KBM-7 (cell line): ENCODE measurements around the gene NDUFS7.

Source experiments
- DNase-seq: peaks from one replicate; pipeline ENCODE4 v3.0.0-alpha.2; 2015
- in situ Hi-C: fragments of 300-500 bp; cut with MboI; formaldehyde crosslinking; loops from 2 replicates; pipeline ENCODE4 v1.14.3; 2020; ENCODE audit warnings: low sequenced_read_pairs, low pct_unique_long_range_greater_than_20kb, mixed read lengths

The NDUFS7 gene

GRCh38 chr19:1383312-1384084 is at the start of gene NDUFS7:
Gene NDUFS7, plus strand, starts transcription at chr19:1383907. Its CDS starts 20 bp downstream, at chr19:1383927.
- in situ Hi-C loops, result no loop called here
- peak; percentile 90 for DNase-seq

- DNase-seq, result no peak
- in situ Hi-C loops, result no loop called here
These were observed 47.5 kb upstream of the NDUFS7 start for GRCh38 chr19:1336079-1336684.

- DNase-seq, result no peak
- in situ Hi-C loops, result no loop called here
These were observed 42.8 kb upstream of the NDUFS7 start for GRCh38 chr19:1340681-1341469.

GRCh38 chr19:1343041-1343440 is 40.7 kb upstream of the NDUFS7 start:
- DNase-seq, result no peak
- in situ Hi-C loops, result no loop called here

GRCh38 chr19:1349211-1349610 is 34.5 kb upstream of the NDUFS7 start:
- in situ Hi-C loops, result no loop called here

GRCh38 chr19:1350867-1351266 is 32.8 kb upstream of the NDUFS7 start:
- DNase-seq, result no peak
- in situ Hi-C loops, result no loop called here

More at GRCh38 chr19:1349211-1349610, 34.5 kb upstream of the NDUFS7 start:
- DNase-seq, result no peak

- in situ Hi-C loops, result no loop called here
- DNase-seq, result no peak
These were observed 32.3 kb upstream of the NDUFS7 start for GRCh38 chr19:1351381-1351851.

- in situ Hi-C loops, result no loop called here
- DNase-seq, result no peak
These were observed 30.6 kb upstream of the NDUFS7 start for GRCh38 chr19:1353144-1353543.

GRCh38 chr19:1354970-1355567 is 28.6 kb upstream of the NDUFS7 start:
- DNase-seq, result no peak
- in situ Hi-C loops, result no loop called here

- in situ Hi-C loops, result no loop called here
- no peak for DNase-seq
These were observed 27.9 kb upstream of the NDUFS7 start for GRCh38 chr19:1355568-1356507.

- DNase-seq, result no peak
- in situ Hi-C loops, result no loop called here
These were observed 27.2 kb upstream of the NDUFS7 start for GRCh38 chr19:1356508-1356865.

- no peak for DNase-seq
- in situ Hi-C loops, result no loop called here
These were observed 26.1 kb upstream of the NDUFS7 start for GRCh38 chr19:1357531-1358109.

GRCh38 chr19:1360126-1360817 is 23.4 kb upstream of the NDUFS7 start:
- in situ Hi-C loops, result loop anchor here (10.0 kb wide), 1 partner anchor 45 kb away; no protein-coding TSS in a partner anchor
- no peak for DNase-seq

- in situ Hi-C loops, result loop anchor here (10.0 kb wide), 1 partner anchor 46 kb away; no protein-coding TSS in a partner anchor
- DNase-seq, result peak; percentile 87
These were observed 22.8 kb upstream of the NDUFS7 start for GRCh38 chr19:1360818-1361461.

GRCh38 chr19:1361601-1362386 is 21.9 kb upstream of the NDUFS7 start:
- in situ Hi-C loops, result loop anchor here (10.0 kb wide), 1 partner anchor 47 kb away; no protein-coding TSS in a partner anchor
- DNase-seq, result no peak
